Measurements from ENCODE around the gene AKAP6.

DNA sequence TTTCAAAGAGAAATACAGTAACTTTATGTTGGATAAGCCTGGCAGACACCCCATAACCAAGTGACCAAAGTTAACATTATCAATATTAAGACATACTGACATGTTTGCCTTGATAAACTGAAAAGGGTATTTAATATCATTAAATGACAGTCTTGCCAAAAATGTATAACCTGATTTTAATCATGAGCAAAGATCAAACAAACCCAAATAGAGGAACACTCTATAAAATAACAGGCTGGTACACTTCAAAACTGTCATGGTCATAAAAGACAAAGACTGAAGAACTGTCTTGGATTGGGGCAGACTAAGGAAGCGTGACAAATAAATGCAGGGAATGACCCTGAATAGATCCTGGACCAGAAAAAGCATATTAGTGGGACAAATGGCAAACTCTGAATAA, 64.0 kb downstream of the AKAP6 start:
- no peak for TF ChIP-seq CTCF (IDR thresholded peaks at IDR 0.05)
- TF ChIP-seq POLR2A (IDR thresholded peaks at IDR 0.05): no peak
